ENCODE data around the gene LEF1.

DNA sequence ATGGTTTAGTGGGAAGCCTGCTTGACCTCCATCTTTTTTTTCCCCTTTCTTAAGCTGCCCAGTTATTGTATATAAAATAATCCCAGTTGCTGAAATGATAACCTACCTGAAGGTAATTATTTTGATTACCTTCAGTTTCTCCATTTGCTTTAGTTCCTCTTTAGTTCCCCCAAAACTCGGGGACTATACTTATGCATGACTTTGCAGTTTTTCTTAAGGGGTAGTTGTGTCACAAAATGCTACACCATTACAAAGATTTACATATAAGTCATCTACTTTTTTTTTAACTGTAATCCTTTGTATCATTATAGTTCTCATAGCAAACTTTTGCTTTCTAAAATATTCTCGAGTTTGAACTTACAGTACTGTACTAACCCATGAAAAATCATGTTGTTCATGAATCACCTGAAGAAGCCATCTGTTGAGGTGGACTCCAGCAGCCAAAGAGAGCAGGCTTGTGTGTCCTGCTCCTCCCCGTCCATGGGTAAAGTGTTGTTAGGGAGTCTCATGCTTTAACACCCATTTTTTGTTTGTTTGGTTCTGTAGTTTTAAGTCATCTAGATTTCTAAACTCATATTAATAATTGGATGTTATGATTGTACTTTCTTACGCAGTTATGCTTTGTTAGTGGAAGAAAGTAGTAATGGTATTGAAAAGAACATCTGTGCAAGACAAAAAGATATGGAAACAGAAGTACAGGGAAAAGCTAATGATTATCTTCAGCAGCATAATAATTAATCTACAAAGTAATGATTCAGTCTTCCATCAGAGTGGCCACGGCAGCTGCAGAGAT lies 144.5 kb downstream of the LEF1 start:
- TF ChIP-seq, protein P1, sequence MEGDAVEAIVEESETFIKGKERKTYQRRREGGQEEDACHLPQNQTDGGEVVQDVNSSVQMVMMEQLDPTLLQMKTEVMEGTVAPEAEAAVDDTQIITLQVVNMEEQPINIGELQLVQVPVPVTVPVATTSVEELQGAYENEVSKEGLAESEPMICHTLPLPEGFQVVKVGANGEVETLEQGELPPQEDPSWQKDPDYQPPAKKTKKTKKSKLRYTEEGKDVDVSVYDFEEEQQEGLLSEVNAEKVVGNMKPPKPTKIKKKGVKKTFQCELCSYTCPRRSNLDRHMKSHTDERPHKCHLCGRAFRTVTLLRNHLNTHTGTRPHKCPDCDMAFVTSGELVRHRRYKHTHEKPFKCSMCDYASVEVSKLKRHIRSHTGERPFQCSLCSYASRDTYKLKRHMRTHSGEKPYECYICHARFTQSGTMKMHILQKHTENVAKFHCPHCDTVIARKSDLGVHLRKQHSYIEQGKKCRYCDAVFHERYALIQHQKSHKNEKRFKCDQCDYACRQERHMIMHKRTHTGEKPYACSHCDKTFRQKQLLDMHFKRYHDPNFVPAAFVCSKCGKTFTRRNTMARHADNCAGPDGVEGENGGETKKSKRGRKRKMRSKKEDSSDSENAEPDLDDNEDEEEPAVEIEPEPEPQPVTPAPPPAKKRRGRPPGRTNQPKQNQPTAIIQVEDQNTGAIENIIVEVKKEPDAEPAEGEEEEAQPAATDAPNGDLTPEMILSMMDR (conservative IDR thresholded peaks at IDR 0.05 in 1 of 2, IDR thresholded peaks at IDR 0.05 in 1 of 2; ENCODE audit: extremely low read depth in 1 of 2, insufficient read depth in 1 of 2, low read depth in 1 of 2, low read length in 2 of 2): no peak
- TF ChIP-seq EZH2 (IDR thresholded peaks at IDR 0.05; ENCODE audit: borderline replicate concordance, low read length): no peak

All from mammary epithelial cell (primary cell).